Kasumi-1 (cell line): ENCODE results near the gene MMAB.

Experiments used
- DNase-seq, 2 experiments: peaks; one replicate each; lab custom pipeline; 2025; lab: John Stamatoyannopoulos, UW

The MMAB gene

GRCh38 chr12:109538191-109538863 is 35.0 kb downstream of the MMAB start:
- DNase-seq: no peak

GRCh38 chr12:109537136-109537535 is 36.2 kb downstream of the MMAB start:
- DNase-seq: no peak

- DNase-seq: no peak
Observed at GRCh38 chr12:109535863-109536250, 37.4 kb downstream of the MMAB start.

- DNase-seq: no peak
Observed at GRCh38 chr12:109535231-109535862, 38.0 kb downstream of the MMAB start.

- no peak for DNase-seq
Observed at GRCh38 chr12:109534456-109534855, 38.8 kb downstream of the MMAB start.

GRCh38 chr12:109533487-109533740 is 39.9 kb downstream of the MMAB start:
- DNase-seq: no peak

GRCh38 chr12:109532721-109533486 is 40.4 kb downstream of the MMAB start:
- DNase-seq: no peak

GRCh38 chr12:109531411-109531810 is 41.9 kb downstream of the MMAB start:
- DNase-seq: no peak

- DNase-seq: no peak
Observed at GRCh38 chr12:109529691-109530640, 43.3 kb downstream of the MMAB start.

GRCh38 chr12:109527489-109528123 is 45.7 kb downstream of the MMAB start:
- no peak for DNase-seq

GRCh38 chr12:109525279-109525585 is 48.1 kb downstream of the MMAB start:
- DNase-seq: no peak

- no peak for DNase-seq
Observed at GRCh38 chr12:109524466-109525278, 48.6 kb downstream of the MMAB start.

- no peak for DNase-seq
Observed at GRCh38 chr12:109523504-109523903, 49.8 kb downstream of the MMAB start.

GRCh38 chr12:109523071-109523470 is 50.2 kb downstream of the MMAB start:
- no peak for DNase-seq

- no peak for DNase-seq
Observed at GRCh38 chr12:109521831-109522230, 51.5 kb downstream of the MMAB start.

- DNase-seq: no peak
Observed at GRCh38 chr12:109519787-109520186, 53.5 kb downstream of the MMAB start.

- DNase-seq: peak; percentile 66 to 79
Observed at GRCh38 chr12:109518820-109519665, 54.3 kb downstream of the MMAB start.

- no peak for DNase-seq
Observed at GRCh38 chr12:109517619-109518018, 55.7 kb downstream of the MMAB start.

- DNase-seq: no peak
Observed at GRCh38 chr12:109513977-109514376, 59.3 kb downstream of the MMAB start.

GRCh38 chr12:109513051-109513450 is 60.3 kb downstream of the MMAB start:
- no peak for DNase-seq
